HG03108 (cell line): ENCODE data around the gene EEFSEC.

Source experiments
- ATAC-seq: cut with Tn5 transposase; IDR thresholded peaks from one replicate; pipeline ENCODE4 v1.9.1; 2021; ENCODE audit warnings: moderate library complexity; ENCODE audit not compliant: unreplicated experiment

Gene EEFSEC

DNA sequence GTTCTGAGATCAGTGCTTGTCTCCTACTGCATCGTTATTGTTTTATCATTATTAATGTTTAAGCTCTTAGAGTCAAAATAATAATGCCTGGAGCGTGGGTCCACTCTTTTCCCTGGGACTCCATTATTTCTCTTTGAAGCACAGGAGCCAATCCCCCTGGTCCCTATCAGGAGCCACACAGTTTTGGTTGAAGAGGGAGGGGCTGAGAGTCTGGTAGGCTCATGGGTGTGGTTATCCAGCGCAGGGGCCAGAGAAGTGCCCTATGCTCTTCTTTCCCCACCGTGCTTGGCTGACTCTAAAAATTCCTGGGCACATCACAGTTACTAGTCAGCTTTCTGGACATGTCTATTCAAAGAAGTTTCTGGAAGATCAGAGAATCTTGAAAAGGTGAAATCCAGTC, 191.9 kb downstream of the EEFSEC start:
- ATAC-seq: no peak

DNA sequence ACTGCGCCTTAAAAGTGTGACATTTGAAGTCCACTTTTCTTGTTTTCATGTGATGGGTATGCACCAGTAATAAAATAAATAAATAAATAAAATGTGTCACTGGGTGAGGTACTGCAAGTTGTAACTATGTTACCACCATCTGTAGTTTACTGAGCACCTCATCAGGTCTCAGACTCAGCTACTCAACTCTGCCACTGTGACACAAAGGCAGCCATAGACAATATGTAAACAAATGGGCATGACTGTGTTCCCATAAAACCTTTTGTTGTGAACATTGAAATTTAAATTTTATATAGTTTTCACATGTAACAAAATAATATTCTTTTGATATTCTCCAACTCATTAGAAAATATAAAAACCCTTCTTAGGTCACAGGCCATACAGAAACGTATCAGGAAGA, 193.3 kb downstream of the EEFSEC start:
- ATAC-seq: no peak

DNA sequence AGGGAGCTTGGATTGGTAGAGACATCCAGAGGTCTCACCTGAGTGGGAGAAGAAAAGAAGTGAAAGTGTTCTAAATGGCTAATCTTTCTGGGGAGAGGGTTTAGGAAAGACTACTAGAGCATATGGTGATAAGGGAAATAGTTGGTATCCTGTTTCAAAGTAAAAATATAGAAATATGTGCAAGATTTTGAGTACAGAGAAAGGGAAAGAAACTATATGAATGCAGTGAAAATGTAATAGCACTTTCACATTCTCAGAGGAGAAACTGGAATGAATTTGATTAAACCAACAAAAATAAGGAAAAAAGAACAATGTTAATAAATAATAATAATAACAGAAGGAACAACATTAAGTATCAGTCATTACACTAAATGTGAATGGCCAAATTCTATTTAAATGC, 194.0 kb downstream of the EEFSEC start:
- no peak for ATAC-seq

DNA sequence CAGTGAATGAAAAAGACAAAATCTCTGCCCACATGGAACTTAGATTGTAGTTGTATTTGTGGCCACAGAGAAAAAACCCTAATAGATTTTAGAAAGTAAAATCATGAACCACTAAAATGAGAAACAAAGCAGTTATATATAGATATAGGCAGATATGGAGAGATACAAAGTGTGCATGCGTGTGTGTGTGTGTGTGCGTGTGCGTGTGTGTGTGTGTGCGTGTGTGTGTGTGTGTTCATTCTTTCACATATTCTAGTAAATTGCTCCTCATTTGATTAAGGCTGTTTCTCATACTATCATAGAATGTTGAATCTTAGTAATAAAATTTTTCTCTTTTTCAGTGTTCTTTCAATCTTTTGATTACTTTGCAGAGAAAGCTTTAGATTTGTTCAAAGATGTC, 194.8 kb downstream of the EEFSEC start:
- no peak for ATAC-seq

DNA sequence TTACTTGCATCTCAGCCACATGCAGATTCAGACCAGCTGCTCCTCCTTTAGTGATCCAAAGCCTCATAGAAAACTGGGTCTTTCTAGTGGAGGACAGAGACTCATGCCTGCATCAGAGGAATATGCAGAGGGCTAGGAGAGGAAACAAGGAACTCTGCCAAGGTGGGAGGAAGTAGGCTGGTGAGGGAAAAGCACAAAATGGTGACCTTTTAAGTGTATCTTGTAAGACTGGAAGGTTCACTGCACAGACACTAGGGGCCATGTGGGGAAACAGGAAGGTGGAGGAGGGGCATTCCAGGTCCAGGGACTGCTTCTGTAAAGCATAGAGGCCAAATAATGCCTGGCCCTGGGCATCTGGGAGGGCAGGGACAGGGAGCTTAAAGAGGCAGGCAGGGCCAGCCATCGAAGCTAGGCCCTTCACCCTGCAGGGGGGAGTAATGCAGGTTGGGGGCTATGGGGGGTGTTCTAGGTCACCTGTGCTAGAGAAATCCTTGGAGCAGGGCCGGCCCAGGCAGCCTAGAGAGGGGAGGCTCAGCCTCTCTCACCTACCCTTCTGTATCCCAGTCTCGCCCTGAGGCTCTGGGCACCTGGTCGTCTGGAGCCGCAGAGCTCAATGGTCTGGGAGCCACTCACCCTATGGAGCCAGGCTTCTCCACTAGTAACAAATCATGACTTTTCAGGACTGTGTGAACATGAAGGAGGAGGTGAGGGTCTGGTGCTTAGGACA, 195.7 kb downstream of the EEFSEC start:
- ATAC-seq: no peak

DNA sequence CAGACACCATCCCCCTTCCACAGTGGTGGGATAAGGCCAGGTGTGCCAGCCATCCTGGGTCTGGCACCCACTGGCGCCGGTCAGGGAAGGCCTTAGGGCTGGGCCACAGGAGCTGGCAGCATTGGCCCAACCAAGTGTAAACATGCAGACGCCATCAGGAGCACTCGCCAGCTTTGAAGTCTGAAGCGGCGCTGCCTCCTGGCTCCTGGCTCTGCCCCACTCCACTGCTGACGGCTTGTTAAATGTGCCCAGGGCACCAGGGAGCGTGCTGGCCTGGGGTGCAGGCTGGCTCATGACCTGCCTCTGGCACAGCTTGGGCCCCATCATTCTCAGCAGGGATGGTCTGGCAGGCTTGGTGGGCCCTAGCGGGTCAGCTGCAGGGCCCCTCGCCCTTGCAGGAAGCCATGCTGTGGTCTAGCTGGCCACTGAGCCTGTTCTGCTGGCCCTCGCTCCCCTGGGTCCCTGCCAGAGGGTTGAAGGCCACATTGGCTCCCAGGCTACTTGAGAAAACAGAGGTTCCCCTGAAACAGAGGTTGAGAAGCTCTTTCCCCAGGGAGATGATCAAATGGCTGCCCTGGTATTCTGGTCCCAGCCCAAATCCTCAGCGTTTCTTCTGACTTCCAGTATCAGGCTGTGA, 196.8 kb downstream of the EEFSEC start:
- no peak for ATAC-seq

DNA sequence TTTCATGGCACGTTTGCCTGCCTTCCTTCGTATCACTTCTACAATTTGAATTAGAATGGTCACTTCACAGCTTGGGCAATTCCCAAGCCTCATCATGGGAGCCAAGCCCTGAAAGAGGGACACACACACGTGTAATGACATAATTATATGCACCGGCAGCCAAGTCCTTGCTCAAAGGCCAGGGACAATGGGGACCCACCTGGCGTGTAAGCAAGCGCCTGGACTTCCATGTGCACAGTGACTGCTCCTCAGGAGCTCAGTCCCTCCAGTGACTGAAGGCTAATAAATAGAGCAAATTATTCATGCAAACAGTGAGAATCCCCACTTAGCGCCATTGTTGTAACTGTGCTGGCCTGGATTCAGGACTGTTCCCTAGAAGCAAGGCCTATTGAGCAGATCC, 198.3 kb downstream of the EEFSEC start:
- ATAC-seq: no peak

DNA sequence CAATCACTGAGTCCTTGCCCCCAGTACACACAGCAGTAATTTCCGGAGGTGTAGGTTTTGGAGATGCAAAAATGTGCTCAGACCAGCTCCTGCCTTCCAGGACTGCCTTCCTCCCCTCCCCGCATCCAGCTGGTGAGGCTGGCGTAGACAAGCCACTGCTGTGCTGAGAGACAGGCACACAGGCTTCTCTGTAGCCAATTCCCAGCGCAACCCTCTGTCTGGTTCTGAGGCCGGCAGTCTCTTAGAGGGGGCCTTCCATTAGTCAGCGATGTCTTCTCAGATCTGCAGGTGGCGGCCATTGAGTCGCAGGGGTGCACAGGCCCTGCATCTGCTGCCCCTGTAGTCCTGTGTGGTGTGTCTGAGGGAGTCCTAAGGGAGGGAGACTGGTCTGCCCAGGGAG, 199.0 kb downstream of the EEFSEC start:
- ATAC-seq: no peak

DNA sequence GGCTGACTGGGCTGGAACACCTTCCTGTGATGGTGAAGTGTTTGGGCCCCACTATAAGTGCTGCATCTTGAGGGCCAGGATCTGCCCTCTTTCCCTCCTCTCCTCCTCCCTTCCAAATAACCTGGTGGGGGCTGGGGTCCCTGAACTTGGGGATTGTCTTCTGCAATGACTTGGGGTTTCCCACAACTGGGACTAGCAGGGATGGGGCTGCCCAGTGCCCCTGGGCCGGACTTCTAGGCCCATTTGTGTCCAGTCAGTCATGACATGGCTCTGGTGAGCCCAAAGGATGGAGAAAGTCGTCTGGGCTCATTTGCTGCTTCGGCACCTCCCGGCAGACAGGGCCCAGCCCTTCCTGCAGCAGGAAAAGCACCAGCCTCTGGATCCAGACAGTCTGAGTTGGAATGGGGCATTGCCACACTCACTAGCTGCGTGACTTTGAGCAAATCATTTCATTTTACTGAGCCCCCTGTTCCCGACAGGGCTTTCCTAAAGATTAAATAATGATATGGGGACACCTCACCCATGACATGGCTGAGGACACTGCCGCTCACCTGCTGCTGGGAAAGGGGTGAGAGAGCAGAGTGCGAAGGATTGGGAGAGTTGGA, 200.2 kb downstream of the EEFSEC start:
- no peak for ATAC-seq

DNA sequence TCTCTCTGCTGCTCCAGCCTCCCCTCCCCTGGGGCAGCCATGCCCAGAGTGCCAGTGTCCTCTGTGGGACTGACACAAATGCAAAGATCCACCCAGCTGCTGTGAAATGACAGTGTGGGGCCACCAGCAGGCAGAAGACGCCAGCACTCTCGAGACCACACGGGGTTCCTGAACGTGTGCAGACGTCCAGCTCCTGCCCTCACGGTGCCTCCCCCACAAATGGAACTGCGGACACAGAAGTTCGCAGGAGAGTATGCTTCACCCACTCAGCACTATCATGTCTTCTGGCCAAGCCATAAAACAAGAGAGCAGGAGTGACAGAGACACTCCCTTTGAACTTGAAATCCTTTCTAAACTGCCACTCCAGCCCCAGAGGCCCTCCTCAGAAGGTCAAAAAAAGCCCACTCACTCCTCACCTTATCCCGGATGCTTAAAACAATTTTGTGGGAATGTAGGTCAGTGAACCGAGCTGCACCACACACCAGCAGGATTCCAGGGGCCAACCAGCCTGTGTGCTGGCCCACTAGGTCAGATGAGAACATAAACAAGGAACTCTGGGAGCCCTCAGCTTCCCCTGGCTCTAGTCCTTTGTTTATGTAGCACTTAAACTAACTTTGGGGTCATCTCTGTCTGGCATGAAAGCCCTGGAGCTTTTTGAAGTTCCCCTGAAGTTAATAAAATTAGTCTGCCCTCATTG, 200.9 kb downstream of the EEFSEC start:
- ATAC-seq: no peak

DNA sequence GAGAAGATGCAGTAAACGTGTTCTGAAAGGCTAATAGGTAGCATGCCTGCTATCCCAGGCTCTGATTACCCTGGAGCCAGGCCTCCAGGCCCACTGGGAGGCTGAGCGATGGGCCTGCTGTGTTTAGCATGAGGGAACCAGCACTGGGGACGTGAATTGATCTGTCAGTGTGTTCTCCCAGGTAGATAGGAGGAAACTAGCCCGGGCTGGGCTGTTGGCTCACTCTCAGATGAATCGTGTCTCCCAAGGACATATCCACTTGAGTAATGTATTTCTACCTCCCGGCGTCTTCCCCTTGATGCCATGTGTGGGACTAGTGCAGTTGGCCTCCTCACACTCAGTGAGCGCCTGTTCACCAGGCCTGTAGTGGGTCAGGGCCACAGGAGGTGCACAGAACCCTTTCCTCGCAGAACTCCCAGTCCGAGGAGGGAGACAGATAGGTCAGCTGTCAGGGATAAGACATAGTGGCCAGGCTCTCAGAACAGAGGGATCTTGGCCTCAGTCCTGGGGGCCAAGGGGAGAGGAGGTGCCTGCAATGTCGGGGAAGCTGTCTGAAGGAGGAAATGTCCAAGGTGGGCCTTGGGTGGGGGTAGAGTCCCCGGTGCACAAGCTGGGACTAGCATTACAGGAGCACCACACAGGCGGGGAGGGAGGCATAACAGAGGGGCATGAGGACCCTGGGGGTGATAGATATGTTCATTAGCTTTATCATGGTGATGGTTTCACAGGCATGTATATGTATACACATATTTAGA, 201.7 kb downstream of the EEFSEC start:
- no peak for ATAC-seq

DNA sequence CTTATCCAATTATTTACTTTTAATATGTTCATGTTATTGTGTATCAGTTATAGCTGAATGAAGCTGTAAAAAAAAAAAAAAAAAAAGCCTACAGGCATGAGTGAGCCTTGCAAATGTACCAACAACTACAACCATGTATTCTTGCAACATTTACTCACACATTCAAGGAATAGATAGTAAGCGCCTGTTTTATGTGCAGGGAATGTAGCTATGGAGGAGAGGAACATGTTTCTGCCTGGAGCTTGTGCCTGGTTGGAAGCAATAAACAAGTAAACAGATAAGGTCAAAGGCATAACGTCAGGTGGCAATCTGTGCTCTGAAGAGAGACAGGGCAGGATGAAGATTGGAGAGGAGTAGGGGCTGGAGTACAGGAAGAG, 202.2 kb downstream of the EEFSEC start:
- ATAC-seq: no peak

DNA sequence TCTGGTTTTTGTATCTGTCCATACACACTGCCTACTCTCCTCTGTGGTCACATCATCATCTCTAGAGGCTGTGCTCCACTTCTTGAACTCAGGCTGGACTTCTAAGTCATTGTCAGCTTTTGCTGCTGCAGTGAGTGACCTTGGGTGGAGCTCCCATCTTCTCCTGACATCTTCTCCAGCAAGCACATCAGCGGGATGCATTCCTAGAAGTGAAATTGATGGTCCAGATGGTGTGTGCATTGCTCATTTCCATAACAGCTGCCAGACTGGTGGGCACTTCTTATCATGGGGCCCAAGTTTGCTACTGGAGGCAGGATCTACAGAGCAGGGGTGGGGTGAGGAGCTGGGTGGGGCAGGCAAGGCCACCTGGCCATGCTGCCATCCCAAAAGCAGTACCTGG, 203.5 kb downstream of the EEFSEC start:
- no peak for ATAC-seq

DNA sequence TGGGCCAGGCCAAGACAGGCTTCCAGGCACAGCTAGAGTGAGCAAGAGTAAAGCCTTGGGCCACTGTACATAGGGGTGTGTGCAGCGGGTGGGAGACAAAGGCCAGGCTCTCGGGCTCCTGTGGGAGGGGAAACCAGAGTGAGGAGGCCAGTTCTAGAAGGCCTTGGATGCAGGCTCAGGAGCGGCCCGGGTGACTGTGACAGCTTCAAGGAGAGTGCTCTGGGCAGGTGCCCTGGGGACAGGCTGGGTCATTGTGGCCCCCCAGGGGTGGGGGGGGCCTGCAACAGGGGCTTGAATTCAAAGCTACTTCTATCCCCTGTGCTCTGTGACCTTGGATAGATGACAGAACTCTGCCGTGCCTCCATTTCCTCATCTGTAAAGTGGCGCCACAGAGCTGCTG, 204.3 kb downstream of the EEFSEC start:
- ATAC-seq: no peak

DNA sequence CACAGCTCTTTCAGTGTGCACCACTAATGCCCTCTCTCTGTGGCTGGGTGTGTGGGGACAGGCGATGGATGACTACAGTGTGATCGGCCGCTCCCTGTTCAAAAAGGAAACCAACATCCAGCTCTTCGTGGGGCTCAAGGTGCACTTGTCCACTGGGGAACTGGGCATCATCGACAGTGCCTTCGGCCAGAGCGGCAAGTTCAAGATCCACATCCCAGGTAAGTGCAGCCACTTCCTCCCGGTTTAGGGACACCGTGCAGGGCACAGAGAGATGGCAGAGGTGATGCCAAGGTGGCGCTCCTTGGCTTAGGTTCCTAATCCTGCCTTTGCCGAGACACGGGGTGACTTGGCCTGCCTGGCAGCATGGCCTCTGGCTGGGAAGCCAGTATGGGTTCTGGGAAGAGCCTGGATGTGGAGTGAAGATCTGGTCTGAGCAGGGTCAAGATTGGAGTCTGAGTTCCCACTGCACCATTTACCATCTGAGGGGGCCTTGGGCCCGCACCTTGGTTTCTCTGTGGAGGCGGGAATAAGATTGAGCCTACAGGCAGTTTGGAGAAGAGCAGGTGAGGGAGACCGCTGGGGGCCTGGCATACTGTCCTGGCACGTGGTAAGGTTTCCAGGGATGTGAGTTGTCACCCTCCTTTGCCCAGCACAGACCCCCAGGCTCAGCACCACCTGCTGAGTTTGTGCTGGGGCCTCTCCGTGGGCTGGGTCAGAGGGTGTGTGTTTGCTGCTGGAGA, 205.0 kb downstream of the EEFSEC start:
- ATAC-seq: no peak

DNA sequence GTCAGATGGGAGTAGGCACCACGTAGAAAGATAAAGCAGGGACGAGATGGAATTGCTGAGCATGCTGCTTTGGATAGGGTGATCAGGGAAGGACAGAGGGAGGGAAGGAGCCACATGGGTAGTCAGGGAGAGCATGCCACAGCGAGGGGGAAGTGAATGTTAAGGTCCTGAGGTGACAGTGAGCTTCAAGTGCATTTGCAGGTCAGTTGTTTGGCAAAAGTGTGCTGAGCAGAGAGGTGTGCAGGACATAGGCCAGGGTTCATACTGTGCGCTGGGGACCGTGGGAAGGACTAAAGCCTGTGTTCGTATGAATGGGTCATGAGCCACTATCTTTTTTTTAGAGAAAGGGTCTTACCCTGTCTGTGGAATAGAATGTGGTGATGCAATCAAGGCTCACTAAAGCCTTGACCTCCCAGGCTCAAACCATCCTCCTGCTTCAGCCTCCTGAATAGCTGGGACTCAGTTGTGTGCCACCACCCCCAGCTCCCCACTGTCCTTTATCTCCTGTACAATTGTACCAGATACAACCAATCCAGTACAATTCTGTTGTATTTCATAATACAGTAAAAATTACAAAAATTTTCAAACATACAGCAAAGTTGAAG, 205.9 kb downstream of the EEFSEC start:
- ATAC-seq: no peak

DNA sequence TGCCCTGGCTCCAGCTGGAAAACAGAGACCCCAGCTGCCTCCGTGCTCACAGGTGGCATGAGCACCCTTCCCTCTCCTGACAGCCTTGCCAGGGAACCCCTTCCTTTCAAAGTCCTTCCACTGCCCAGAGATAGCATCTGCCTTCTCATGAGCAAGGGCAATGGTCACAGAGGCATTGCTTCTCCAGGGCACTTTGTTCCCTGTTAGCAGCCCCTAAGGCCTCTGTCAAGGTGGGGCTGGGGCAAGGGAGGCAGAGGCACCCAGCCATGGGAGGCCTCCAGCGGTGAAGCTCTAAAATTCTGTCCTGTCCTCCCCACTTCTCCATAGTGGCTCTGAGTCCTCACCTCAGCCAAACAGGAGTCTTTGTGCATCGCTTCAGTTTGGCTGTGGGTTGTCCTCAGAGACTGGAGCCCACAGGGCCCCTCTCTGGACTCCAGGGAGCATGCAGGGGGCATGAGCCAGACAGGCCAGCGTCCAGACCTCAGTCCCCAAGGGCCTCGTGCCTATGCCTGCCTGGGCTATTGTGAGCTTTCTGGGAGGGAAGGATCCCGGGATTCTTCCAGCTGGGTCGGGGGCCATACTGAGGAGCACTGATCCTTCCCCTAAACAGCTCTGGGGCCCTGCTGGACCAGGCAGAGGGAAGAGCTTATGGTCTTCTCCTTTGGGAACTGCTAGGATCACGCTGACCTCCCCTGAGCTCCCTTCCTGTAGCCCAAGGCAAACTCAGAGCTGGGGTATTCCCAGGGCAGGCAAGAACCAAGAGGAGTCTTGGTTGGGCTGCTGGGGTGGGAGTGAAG, 206.8 kb downstream of the EEFSEC start:
- no peak for ATAC-seq

DNA sequence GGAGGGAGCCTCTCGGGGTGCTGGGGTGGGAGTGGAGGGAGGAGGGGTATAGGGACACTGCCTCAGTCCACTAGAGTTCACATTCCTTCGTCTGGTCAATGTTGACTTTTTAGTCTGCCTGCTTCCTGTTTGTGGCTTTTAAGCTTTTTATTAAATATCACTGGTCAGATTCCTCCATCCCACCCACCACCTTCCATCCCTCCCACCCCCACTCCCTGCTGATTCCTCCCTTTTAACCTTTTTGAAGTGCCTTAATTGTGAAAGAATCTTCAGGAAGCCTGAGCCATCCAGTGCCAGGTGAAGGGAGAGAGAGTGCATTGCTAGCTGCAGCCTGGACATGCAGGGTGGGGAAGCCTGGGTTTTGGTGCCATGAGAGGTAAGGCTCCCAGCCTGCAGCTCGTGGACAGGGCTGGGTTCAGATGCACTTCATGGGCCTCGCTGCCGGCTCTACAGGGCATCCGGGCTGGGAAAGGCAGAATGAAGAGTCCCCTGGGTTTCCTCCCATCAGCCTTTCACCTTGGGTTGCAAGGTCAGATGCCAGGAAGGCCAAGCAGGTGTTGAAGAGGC, 207.5 kb downstream of the EEFSEC start:
- ATAC-seq: no peak
